GM12878 (cell line): Measurements from ENCODE around the gene RCN1. TPM values are rescaled to one million over a fixed set of nuclear protein-coding genes. Genes with fewer than 3 reads are reported as not detected.

Experiments
- ATAC-seq: fragments of 200-7000 bp; cut with Tn5 transposase; 3 replicates; pipeline ENCODE4 v1.9.1; 2020; ENCODE audit warnings: mild to moderate bottlenecking, moderate library complexity
- BruUV-seq: library from RNA; stranded (reverse); fragments of 400-500 nt; replicated peaks from 2 replicates; lab custom pipeline; 2021; lab: Mats Ljungman, UMichigan
- CTCF ChIA-PET: fragments of 300-600 bp; sonication (Branson Sonifier 250); formaldehyde crosslinking; extraction: SDS; loops from one replicate; lab custom pipeline; 2021; ENCODE audit warnings: inconsistent platforms; lab: Yijun Ruan, JAX
- POLR2A ChIA-PET: fragments of 350-600 bp; formaldehyde crosslinking; extraction: SDS; loops from one replicate; lab custom pipeline; 2021; ENCODE audit warnings: inconsistent platforms; lab: Charles Lee
- RAD21 ChIA-PET: fragments of 300-600 bp; sonication (Branson Sonifier 250); formaldehyde crosslinking; loops from one replicate; lab custom pipeline; 2023; ENCODE audit warnings: antibody characterized with exemption; ENCODE audit not compliant: unreplicated experiment; lab: Charles Lee
- SMC1A ChIA-PET: fragments of 300-600 bp; sonication (Branson Sonifier 250); formaldehyde crosslinking; loops from one replicate; lab custom pipeline; 2023; ENCODE audit not compliant: unreplicated experiment, uncharacterized antibody; lab: Charles Lee
- DNase-seq: peaks from one replicate; pipeline ENCODE4 v3.0.0-alpha.2; 2011; ENCODE audit warnings: low read depth, low spot score
- FAIRE-seq: peaks from 3 replicates; lab custom pipeline; 2011; peaks lifted over from hg19 to GRCh38; lab: Jason Lieb, UNC
- H2AFZ ChIP-seq: 2 replicates; pipeline ENCODE4 v1.6.0; 2011; ENCODE audit warnings: low read depth, low read length, control low read depth; ENCODE audit not compliant: control insufficient read depth
- H3K27ac ChIP-seq: 2 replicates; pipeline ENCODE4 v1.5.1; 2011; ENCODE audit warnings: control low read depth; ENCODE audit not compliant: control insufficient read depth, insufficient read depth
- H3K27me3 ChIP-seq, 2 experiments: replicated peaks in 1 of 2; 2 replicates each; pipeline versions ENCODE4 v1.6.0 to v1.6.1; 2011; ENCODE audit warnings: low read length in 1 of 2; ENCODE audit not compliant: control insufficient read depth in 2 of 2, insufficient read depth in 2 of 2
- H3K36me3 ChIP-seq, 2 experiments: 2 replicates each; pipeline ENCODE4 v1.5.1; 2011; ENCODE audit warnings: low read length in 1 of 2; ENCODE audit not compliant: control insufficient read depth in 2 of 2, insufficient read depth in 2 of 2
- H3K4me1 ChIP-seq: 2 replicates; pipeline ENCODE4 v1.6.1; 2011; ENCODE audit warnings: mild to moderate bottlenecking, low read length, moderate library complexity, mixed read lengths; ENCODE audit not compliant: control insufficient read depth, insufficient read depth
- H3K4me2 ChIP-seq: 2 replicates; pipeline ENCODE4 v1.6.0; 2011; ENCODE audit warnings: control low read depth; ENCODE audit not compliant: control insufficient read depth, insufficient read depth
- H3K4me3 ChIP-seq: fragments of 200-600 bp; sonication (generic); 2 replicates; pipeline ENCODE4 v1.5.1; 2016
- H3K79me2 ChIP-seq: 2 replicates; pipeline ENCODE4 v1.6.0; 2011; ENCODE audit warnings: low read length; ENCODE audit not compliant: control insufficient read depth, insufficient read depth
- H3K9ac ChIP-seq: 2 replicates; pipeline ENCODE4 v1.8.0; 2011; ENCODE audit warnings: low read length, control low read depth, mixed read lengths; ENCODE audit not compliant: control insufficient read depth, insufficient read depth
- H3K9me3 ChIP-seq: replicated peaks from 3 replicates; pipeline ENCODE4 v1.5.1; 2011; ENCODE audit warnings: mild to moderate bottlenecking, low read length; ENCODE audit not compliant: control insufficient read depth, insufficient read depth
- H4K20me1 ChIP-seq: 2 replicates; pipeline ENCODE4 v1.6.0; 2011; ENCODE audit not compliant: control insufficient read depth, insufficient read depth
- CBX3 ChIP-seq: fragments of 200-600 bp; sonication (generic); IDR thresholded peaks from 2 replicates; pipeline ENCODE4 v1.6.1; 2016; ENCODE audit warnings: low read depth, borderline replicate concordance
- E2F4 ChIP-seq: IDR thresholded peaks from 2 replicates; pipeline ENCODE4 v1.6.1; 2012; ENCODE audit warnings: low read depth, low read length, improper control_type of control experiment
- ESRRA ChIP-seq: IDR thresholded peaks from 2 replicates; pipeline ENCODE4 v1.6.1; 2012; ENCODE audit warnings: mild to moderate bottlenecking, low read length, improper control_type of control experiment
- PAX5 ChIP-seq: IDR thresholded peaks from 2 replicates; pipeline ENCODE4 v1.6.1; 2011; ENCODE audit warnings: low read depth, low read length, borderline replicate concordance
- PBX3 ChIP-seq: IDR thresholded peaks from 2 replicates; pipeline ENCODE4 v1.6.1; 2011; ENCODE audit warnings: mild to moderate bottlenecking, low read depth, low read length, moderate library complexity; ENCODE audit not compliant: insufficient replicate concordance
- PRDM15 ChIP-seq: fragments of 450-650 bp; formaldehyde crosslinking; IDR thresholded peaks from 2 replicates; pipeline ENCODE4 v1.4.0; 2020; ENCODE audit warnings: mild to moderate bottlenecking, moderate library complexity
- RAD21 ChIP-seq: IDR thresholded peaks from 2 replicates; pipeline ENCODE4 v1.6.1; 2011; ENCODE audit warnings: mild to moderate bottlenecking, low read depth, low read length, moderate library complexity; ENCODE audit not compliant: insufficient read depth
- RCOR1 ChIP-seq: conservative IDR thresholded peaks from 2 replicates; pipeline ENCODE4 v1.6.1; 2012; ENCODE audit warnings: low read depth, low read length, improper control_type of control experiment
- RELA ChIP-seq: fragments of 450-650 bp; IDR thresholded peaks from 2 replicates; pipeline ENCODE4 v1.8.0; 2014; ENCODE audit warnings: borderline replicate concordance; ENCODE audit not compliant: partially characterized antibody
- SRF ChIP-seq, 2 experiments: IDR thresholded peaks; 2 replicates each; pipeline ENCODE4 v1.6.1; 2011; ENCODE audit warnings: low read depth in 2 of 2, low read length in 2 of 2, mild to moderate bottlenecking in 1 of 2, moderate library complexity in 1 of 2
- TAF1 ChIP-seq: IDR thresholded peaks from 2 replicates; pipeline ENCODE4 v1.6.1; 2011; ENCODE audit warnings: mild to moderate bottlenecking, low read depth, low read length, borderline replicate concordance
- USF1 ChIP-seq: IDR thresholded peaks from 2 replicates; pipeline ENCODE4 v1.6.1; 2011; ENCODE audit warnings: borderline replicate concordance, low read depth, mild to moderate bottlenecking, moderate library complexity, mixed read lengths, low read length; ENCODE audit not compliant: insufficient read depth; ENCODE audit errors: extremely low read length
- YY1 ChIP-seq: IDR thresholded peaks from 2 replicates; pipeline ENCODE4 v1.6.1; 2011; ENCODE audit warnings: low read depth, mild to moderate bottlenecking, low read length
- ZSCAN29 ChIP-seq: fragments of 450-650 bp; IDR thresholded peaks from 2 replicates; pipeline ENCODE4 v1.6.1; 2017; ENCODE audit warnings: mild to moderate bottlenecking, moderate library complexity
- whole genome bisulfite sequencing: methylation state at CpG from one replicate; pipeline ENCODE4 v1.1.6; 2016; ENCODE audit warnings: low lambda C conversion rate; ENCODE audit not compliant: insufficient replicate concordance, insufficient coverage; ENCODE audit errors: missing lambda C conversion rate; 5-methylcytosine and 5-hydroxymethylcytosine counted together
- in situ Hi-C: fragments of 300-500 bp; cut with MboI; formaldehyde crosslinking; loops from 9 replicates; pipeline ENCODE4 v1.14.3; 2018; ENCODE audit warnings: mixed read lengths
- intact Hi-C: fragments of 100-400 bp; cut with micrococcal nuclease; formaldehyde crosslinking; loops from one replicate; pipeline ENCODE4 v1.14.2; 2022; ENCODE audit not compliant: unreplicated experiment
- polyA plus RNA-seq, 11 experiments: library from polyadenylated mRNA; depleted of rRNA in 4 of 11; unstranded in 6 of 11; stranded (reverse) in 5 of 11; fragments of >200 nt; fragmentation: Nextera tagmentation in 4 of 11; fragmentation: Illumina TruSeq in 1 of 11; extraction: Ambion mirVana in 4 of 11; extraction: Trizol in 1 of 11; gene quantifications; 1 replicate in 1 of 11; 2 replicates in 10 of 11; pipeline versions ENCODE4 v1.2.1 to v1.2.3, GENCODE V29; 2011 to 2016; ENCODE audit warnings: inconsistent platforms in 2 of 11, missing spikeins in 2 of 11, low read depth in 1 of 11
- total RNA-seq, 4 experiments: library from RNA; depleted of rRNA in 3 of 4; stranded (reverse); fragments of >200 nt in 3 of 4; fragmentation: Illumina TruSeq in 1 of 4; extraction: Trizol in 1 of 4; gene quantifications; 2 replicates each; pipeline versions ENCODE4 v1.2.1 to v1.2.3, GENCODE V29; 2013 to 2021

The RCN1 gene
- total and polyA plus RNA-seq, 10 of the 15 experiments (the other 5 are each of a cell fraction or from before 2014, with no cell fraction given): 17.6 to 76.7 (median 56.4) TPM

- Histone ChIP-seq H3K4me2 (no peak overlapping the region), H3K36me3 (peaks cover 15 to 37% of the 10 kb centered on the region in 2 experiments), H3K27me3 (no peaks in the 10 kb centered on the region), H3K4me1 (peaks cover 22% of the 10 kb centered on the region), H3K9me3 (no peaks in the 10 kb centered on the region), H4K20me1 (no peaks in the 10 kb centered on the region), H3K27ac (no peak overlapping the region), H3K9ac (no peak overlapping the region), H3K79me2 (peaks cover 4% of the 10 kb centered on the region; the same call in 1 of the 2 replicates), H2AFZ (no peak overlapping the region), H3K4me3 (no peak overlapping the region)
- ChIA-PET SMC1A (interaction anchor here (0.9 to 1.3 kb wide), 2 partner anchors 50 to 51 kb away, joined by 3 to 4 read pairs; no protein-coding TSS in a partner anchor), POLR2A (interaction anchor here (1.2 to 2.8 kb wide), 2 partner anchors 13 to 14 kb away, joined by 3 to 11 read pairs; partner anchors contain the start of gene RCN1), CTCF (interaction anchor here (0.6 to 1.4 kb wide), 3 partner anchors 23 to 52 kb away, joined by 3 read pairs; no protein-coding TSS in a partner anchor), RAD21 (no interaction called here)
- DNase-seq (no peak), FAIRE-seq (no peak), ATAC-seq (no peak)
- BruUV-seq: no TSS peak
- 100% methylated on average over 5 of the region's 5 CpGs for WGBS
- TF ChIP-seq PAX5 (no peak), RAD21 (no peak), RCOR1 (no peak), TAF1 (no peak), USF1 (no peak), RELA (no peak), E2F4 (no peak), YY1 (no peak), CBX3 (no peak), PBX3 (no peak), SRF (IDR thresholded peaks at IDR 0.05; ENCODE audit: low read depth in 2 of 2, low read length in 2 of 2) (no peak), ZSCAN29 (no peak), PRDM15 (no peak), ESRRA (no peak)
- intact Hi-C loops (no loop called here), in situ Hi-C loops (no loop called here)
Measured at GRCh38 chr11:32103941-32104340, 13.1 kb downstream of the RCN1 start.
